Stimulated activated CD8-positive, alpha-beta memory T cell treated with anti-CD3 and anti-CD28 coated beads, Interleukin-15, amount 100 ng/mL, for 24 hours (primary cell): ENCODE measurements around the gene RIPPLY2.
"Not testable (repeated sequence)": the region's sequence is repeated elsewhere in the genome, so short reads cannot be mapped to it uniquely, and the experiment has no call there.

Experiments
- DNase-seq: peaks from one replicate; pipeline ENCODE4 v3.0.0-alpha.2; 2020; ENCODE audit warnings: low read depth

Gene RIPPLY2

DNA sequence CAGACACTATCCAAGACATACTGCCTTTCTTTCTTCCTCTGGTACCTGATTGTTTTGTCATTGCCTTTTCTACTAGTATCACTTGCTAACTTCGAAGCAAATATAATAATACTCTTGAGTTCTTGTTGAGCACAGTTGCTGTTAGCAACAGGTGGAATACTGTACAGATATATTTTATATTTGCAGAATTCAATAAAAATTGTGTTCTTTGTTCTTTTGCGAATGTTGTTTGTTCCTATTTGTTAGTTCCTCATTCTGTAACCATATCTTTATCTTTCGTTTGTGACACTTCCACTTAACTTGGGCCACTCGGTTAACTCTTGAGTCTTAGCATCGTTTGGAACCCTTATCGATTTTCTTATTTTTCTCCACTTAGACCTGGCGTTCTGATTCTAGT lies 7.2 kb downstream of the RIPPLY2 start:
- no peak for DNase-seq

DNA sequence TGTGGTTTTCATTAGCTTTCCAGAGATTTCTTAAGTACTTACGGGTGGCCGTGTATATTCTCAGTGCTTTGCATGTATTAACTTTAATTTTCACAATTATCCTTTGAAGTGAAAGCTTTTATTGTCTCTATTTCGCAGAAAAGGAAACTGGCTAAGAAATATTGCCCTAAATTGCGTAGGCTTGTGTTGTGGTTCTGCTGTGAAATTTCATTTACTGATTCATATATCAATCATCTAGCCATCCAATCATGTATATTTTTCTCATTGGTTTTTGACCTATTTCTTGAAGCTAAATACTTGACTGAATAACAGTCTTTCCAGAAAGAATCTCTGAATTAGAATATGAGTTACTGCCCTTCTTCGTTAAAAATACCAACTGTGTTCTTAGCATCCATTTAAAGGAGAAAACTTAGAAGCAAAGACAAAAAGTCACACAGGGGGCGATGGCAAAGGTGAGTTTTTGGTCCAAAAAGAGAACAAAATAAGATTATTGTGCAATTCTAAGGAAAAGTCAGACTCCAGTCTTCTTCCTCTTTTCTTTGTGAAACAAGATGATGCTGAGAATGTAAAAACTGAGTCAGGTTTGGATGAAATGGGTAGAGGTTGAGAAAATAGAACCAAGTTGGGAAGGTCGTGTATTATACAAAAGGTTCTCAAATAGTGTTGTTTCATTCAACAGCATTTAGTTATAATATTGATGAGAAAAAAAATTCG lies 7.8 kb downstream of the RIPPLY2 start:
- no peak for DNase-seq

DNA sequence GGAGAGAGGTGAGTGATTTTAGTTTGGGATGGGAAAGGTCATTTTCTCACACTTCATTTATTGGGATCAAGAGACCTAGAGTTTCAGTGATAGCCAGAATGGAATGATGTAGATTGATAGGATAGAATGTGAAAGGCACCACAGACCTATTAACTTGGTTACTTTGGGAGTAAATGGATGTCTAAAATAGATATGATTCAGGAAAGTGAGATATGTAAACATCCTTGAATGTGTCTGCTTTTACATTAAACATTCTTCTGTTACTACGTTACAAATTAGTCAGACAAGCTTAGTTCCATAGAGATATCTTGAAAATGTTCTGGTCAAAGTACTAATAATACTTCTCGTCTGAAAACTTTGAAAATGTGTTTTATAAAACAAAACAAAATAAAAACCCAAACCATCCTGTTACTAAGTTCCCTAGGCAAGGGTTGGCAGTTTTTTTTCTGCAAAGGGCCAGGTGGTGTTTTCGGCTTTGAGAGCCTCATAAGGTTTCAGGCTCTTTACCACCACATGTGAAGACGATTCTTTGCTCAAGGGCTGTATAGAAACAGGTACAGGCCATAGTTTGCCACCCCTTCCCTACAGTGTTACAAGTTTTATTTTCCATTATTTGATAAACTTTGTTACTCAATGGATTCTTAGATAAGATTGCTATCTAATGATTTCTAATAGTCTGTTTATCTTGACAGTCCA lies 9.8 kb downstream of the RIPPLY2 start:
- no peak for DNase-seq

DNA sequence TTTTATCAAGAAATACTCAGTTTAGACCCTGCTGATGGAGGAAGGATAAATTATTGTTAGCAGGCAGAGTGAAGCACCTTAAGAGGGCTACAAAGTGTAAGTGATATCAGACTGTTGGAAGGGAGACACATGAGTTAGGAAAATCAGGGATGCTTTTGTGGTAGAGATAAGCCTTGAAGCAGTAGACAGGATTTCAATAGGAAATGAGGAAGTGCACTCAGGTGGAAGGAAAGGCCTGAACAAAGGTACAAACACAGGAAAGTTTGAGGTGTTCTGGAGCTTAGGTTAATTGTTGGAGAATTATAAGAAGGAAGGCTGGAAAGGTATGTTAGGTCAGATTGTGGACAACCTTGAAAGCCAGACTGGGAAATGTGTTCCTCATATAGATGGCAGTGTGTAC lies 13.9 kb downstream of the RIPPLY2 start:
- DNase-seq = no peak

DNA sequence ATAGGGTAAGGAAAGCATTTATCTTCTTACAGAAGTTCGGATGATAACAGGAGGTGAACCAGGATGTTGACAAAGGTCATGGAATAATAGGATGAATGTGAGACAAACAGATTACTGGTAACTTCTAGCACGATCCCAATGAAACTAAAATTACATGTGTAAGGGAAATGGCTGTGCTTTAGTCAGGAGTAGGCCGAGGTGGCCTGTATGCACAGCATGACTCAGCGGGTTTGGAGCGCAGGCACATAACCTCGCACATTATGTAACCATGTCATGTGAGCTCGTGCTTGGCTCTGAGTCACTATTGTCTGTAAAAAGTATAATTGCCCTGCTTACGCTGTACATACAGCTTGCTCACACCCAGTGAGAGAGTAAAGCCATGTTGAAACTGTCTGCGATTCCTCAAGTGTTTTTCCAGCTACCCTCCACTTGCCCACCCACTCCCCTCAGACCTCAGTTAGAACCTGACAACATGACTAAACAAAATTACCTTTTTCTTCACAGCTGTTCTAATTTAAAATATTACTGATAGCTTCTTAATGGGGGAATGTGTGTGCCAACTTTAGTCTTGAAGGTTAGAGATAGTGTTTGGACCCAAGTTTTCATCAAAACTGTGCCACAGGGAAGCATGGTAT lies 14.5 kb downstream of the RIPPLY2 start:
- no peak for DNase-seq

DNA sequence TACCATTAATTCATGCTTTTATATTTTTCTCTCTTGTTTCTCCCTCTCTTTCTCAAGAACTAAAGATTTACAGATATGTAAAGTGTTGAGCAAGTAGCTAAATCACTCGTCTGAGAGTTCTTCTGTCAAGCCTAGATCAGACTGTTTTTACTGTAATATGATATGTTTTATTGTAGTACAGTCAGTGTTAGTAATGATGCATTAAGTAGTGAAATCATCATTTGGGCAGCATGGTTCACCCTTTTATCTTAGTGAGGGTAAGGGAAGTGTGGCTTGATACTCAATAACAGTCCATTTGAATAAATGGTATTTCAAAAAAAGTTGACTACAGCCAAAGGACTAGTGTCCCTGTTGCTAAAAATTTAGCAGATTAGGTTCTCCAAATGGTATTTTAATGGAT lies 15.5 kb downstream of the RIPPLY2 start:
- DNase-seq = no peak

DNA sequence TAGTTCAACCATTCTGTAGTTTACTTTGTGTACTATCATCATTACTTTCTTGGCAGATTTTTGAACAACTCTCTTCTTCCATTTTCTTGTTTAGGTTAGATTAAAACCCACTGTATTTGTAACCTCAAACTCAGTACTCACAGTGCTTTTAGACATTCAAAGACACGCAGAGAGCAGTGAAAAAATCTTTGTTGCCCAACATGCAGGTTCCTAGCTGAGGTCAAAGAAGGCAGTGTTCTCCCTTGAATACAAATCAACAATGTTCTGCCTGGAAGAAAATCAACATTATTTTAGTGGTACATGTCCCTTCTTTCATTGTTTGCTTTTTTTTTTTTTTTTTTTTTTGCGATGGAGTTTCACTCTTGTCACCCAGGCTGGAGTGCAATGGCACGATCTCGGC lies 17.5 kb downstream of the RIPPLY2 start:
- DNase-seq = no peak

DNA sequence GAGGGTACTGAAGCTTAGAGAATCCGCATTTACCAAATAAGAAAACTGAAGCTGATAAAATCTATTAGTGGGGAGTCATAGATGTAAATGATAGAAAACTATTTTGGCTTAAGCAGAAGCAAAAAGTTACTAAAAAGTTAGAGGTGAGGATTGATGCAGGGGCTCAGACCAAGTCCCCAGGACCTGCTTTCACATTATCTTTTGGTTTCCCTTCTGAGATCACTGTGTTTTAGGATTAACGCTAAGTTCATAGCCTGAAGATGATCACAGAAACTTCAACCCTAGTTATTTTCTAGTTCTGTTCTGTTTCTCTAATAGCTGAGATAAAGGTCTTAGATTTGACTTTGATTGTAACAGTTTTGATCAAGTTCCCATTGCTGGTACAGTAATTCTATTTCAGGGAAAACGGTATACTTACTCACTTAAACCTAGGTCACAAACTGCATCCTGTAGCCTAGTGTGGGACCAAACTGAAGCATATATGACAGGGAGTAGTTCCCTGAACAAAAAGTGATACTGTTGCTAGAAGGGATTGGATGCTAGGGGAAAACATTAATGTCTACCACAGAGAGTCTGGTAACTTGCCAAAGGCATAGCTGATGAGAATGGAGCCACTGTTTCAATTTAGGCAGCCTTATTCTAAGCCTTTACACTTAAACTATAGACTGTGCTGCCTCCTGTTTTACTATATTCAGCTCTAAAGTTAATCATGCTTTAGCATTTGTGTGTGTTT lies 19.4 kb downstream of the RIPPLY2 start:
- no peak for DNase-seq

DNA sequence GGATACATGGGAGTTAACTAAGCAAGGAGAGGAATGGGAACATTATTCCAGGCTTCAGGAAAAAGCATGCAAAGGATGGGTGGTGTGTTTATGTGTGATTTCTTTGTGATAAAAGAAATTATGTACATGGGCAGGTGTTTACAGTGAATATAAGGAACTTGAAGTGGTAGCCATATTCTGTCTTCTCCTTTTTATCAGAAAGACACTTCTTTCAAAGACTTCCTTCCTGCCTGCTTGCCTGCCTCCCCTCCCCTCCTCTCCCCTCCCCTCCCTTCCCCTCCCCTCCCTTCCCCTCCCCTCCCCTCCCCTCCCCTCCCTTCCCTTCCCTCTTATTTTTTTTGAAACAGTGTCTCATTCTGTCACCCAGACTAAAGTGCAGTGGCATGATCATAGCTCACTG lies 20.7 kb downstream of the RIPPLY2 start:
- no peak for DNase-seq

DNA sequence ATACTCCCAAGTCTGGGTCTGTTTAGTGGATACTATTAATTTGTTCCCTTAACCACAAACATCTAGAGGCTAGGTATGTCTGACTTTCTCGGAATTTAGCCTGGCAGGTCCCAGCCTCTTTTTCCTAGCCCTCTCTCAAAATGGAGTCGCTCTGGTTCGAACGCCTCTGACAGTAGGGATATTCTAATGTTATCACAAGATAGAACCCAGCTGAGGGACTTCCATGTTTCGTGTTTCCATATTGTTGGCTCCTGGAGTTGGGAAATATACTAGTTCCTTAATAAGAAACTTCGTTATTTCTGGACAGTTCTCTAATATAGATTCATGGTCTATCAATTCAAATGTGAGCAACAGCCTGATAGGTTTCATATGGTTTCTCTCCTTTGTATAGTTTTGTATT lies 22.7 kb downstream of the RIPPLY2 start:
- DNase-seq = no peak

DNA sequence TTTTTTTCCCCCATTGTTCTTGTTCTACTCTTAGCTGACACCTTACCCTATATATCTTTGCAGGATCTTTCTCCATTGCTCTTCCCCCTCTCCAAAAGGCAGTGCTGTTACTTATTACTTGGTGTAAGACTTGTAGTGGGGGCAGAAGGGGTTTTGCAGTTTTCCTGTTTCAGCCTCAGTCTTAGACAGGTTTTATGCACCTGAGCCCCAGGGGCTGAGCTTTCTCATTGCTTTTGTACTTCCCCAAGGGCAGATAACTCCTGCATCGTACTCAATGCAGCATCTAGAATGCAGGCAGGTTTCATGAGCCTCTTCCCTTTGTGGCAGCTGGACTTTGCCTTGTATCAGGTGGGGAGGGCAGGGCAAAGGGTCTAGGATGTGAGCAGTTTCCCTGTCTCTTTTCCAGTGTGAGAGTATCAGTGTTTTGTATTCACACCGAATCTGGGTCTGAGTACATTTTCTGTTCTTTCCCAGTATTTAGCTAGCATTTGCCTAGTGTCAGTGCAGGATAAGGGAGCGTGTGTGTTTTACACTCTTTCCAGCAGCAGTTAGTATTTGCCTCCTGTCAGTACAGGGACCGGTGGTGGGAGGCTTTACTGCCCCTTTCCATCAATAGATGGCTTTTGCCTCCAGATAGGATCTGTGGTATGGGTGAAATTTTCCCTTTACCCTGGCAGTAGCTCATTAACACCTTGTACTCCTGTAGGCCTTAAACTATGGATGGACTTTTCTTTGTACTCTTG lies 25.9 kb downstream of the RIPPLY2 start:
- no peak for DNase-seq

DNA sequence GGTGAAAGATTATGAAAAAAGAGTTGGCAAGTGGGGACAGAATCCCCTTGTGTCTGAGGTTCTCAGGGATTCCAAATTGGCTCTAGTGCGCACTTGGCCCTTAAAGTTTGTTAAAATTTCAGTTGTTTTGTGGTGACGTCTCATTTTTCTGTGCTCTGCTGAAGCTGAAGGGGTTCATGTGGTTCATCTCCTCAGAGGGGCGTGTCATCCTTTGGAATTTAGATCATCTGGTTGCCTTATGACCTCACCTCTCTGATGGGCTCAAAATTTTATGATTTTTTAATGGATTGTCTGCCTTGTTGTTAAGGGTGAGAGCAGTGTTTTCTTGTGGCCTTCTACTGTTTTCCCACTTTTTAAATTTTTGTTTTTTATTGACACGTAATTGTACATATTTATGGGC lies 26.6 kb downstream of the RIPPLY2 start:
- DNase-seq = no peak

DNA sequence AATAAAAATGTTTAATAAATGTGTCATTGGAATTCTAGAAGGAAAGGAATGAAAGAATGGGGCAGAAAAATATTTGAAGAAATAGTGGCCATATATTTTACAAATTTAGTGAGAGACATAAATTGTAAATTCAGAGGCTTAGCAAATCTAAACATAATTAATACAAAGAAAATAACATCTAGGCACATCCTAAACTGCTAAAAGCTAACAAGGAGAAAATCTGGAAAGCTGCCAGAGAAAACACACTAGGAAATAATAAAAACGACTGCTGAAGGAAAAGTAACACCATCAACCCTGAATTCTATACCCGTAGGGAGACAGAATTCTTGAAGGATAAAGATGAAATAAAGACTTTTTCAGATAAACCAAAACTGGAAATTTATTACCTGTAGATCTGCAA lies 30.1 kb downstream of the RIPPLY2 start:
- no peak for DNase-seq

DNA sequence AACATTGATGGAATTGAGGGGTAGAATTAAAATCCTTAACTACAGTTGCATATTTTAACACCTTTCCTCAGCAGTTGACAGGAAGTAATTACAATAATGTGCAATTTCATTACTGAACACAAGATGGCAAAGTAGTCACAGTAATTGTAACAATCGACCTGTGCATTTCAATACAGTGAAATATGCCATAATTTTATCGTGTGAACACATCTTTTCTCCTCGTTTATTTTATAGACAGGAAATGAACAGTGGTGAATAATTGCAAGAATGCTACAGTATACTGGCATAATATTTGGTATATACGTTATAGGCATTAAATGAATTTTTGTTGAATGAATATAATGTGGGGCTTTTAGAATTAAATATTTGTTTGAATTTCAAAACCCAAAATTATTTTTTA lies 31.4 kb downstream of the RIPPLY2 start:
- DNase-seq = no peak

DNA sequence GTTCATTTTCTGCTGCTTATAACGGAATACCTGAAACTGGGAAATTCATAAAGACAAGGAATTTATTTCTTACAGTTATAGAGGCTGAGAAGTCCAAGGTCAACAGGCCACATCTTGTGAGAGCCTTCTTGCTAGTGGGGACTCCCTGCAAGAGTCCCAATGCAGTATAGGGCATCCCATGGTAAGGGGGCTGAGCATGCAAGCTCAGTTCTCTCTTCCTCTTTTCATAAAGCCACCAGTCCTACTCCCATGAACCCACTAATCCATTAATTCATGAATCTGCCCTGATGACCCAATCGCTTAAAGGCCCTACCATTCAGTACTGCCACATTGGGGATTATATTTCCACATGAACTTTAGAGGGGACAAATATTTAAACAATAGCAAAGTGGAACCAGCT lies 32.8 kb downstream of the RIPPLY2 start:
- DNase-seq = no peak

DNA sequence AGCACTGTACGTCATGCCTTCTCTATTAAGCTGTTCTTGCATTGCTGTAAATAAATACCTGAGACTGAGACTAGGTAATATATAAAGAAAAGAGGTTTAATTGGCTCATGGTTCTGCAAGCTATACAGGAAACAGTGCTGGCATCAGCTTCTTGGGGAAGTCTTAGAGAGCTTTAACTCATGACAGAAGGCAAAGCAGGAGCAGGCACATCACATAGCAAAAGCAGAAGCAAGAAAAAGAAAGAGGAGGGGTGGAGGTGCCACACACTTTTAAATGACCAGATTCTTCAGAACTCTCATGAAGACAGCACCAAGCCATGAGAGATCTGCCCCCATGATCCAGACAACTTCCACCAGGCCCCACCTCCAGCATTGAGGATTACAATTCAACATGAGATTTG lies 36.5 kb downstream of the RIPPLY2 start:
- DNase-seq = no peak

DNA sequence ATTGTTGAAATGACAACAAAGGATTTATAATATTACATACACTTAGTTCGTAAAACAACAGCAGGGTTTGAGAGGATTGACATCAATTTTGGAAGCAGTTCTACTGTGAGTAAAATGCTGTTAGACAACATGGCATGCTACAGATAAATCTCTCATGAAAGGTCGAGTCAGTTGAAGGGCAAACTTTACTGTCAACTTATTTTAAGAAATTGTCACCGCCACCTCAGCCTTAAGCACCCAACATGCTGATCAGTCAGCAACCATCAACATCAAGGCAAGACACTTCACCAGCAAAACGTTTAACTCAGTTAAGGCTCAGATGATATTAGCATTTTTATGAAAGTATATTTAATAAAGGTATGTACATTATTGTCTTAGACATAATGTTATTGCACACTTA lies 37.4 kb downstream of the RIPPLY2 start:
- no peak for DNase-seq

DNA sequence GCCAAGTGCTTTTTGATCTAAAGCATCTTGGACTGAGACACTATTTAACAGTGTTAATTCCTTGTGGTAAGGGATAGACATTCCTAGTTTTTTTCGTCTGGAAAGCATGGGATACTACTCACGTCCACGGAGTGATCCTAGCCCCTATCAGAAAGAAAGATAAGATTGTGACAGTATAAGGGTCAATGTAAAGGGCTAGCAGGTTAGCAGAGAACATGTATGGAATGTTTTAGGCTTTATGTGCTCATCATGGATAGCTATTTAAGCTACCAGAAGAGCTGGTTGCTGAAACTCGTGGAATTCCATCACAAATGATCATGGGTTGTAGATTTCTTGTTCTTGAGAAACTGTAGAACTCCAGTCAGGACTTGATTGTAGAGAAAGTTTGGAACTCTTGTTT lies 38.4 kb downstream of the RIPPLY2 start:
- no peak for DNase-seq

DNA sequence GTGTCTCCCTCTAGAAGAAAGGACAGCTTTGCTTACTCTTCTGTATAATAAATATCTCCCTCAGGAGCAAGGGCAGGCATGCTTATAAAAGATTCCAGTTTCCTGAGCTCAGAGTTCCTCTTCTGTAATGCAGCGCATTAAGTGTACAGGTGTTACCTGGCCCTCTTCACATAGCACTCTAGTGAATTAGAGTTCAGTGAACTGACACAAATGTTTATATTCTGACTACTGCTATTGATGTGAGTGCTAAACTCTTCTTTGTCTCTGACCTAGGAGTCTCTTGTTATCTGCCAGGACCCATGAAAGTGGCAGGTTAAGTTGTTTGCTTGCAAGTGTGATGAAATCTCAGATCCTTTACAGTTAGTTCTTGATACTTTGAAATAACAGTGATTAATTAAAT lies 39.9 kb downstream of the RIPPLY2 start:
- DNase-seq = no peak

DNA sequence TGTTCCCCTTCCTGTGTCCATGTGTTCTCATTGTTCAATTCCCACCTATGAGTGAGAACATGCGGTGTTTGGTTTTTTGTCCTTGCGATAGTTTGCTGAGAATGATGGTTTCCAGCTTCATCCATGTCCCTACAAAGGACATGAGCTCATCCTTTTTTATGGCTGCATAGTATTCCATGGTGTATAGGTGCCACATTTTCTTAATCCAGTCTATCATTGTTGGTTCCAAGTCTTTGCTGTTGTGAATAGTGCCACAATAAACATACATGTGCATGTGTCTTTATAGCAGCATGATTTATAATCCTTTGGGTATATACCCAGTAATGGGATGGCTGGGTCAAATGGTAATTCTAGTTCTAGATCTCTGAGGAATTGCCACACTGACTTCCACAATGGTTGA lies 43.9 kb downstream of the RIPPLY2 start:
- not testable (repeated sequence) for DNase-seq

DNA sequence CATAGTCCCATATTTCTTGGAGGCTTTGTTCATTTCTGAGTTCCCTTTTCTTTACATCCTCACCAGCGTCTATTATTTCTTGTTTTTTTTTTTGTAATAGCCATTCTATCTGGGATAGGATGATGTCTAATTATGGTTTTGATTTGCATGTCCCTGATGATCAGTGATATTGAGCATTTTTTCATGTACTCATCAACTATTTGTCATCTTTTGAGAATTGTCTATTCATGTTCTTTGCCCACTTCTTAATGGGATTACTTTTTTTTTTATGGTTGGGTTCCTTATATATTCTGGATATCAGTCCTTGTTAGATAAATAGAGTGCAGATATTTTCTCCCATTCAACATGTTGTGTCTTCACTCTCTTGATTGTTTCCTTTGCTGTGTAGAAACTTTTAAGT lies 48.5 kb downstream of the RIPPLY2 start:
- no peak for DNase-seq

DNA sequence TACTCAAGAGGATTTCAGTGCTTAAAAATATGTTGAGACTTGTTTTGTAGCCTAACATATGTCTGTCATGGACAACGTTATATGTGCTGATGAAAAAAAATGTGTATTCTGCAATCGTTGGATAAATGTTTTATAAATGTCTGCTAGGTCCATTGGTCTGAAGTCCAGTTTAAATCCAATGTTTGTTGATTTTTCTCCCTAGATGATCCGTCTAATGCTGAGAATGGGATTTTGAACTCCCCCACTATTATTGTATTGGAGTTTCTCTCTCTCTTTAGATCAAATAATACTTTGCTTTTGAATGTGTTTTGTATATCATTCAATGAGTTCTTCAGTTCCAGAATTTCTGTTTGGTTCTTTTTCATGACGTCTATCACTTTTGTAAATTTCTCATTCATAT lies 51.2 kb downstream of the RIPPLY2 start:
- DNase-seq = no peak
